Measurements from ENCODE around the gene TSC2.

- TF ChIP-seq CTCF (IDR thresholded peaks at IDR 0.05) (no peak), POLR2A (IDR thresholded peaks at IDR 0.05) (no peak), EP300 (IDR thresholded peaks at IDR 0.05; ENCODE audit: low read depth) (no peak), POLR2AphosphoS5 (IDR thresholded peaks at IDR 0.05) (no peak)
Observed at GRCh38 chr16:2034696-2035430, 12.9 kb upstream of the TSC2 start.

Measured in transverse colon (tissue), 4 donors.